H1 (cell line): ENCODE results near the gene FRMD4A. TPM values are rescaled to one million over a fixed set of nuclear protein-coding genes. Genes with fewer than 3 reads are reported as not detected.

Experiments
- CTCF ChIA-PET: fragments of 300-600 bp; sonication (Branson Sonifier 250); formaldehyde crosslinking; loops from one replicate; lab custom pipeline; 2021; ENCODE audit not compliant: partially characterized antibody; lab: Charles Lee
- POLR2A ChIA-PET: fragments of 300-600 bp; sonication (Branson Sonifier 250); formaldehyde crosslinking; loops from one replicate; lab custom pipeline; 2021; ENCODE audit warnings: inconsistent platforms; ENCODE audit not compliant: partially characterized antibody; lab: Charles Lee
- DNase-seq, 2 experiments: peaks; one replicate each; pipeline versions ENCODE4 v3.0.0 to v3.0.0-alpha.2; 2010 to 2022; ENCODE audit warnings: low spot score in 2 of 2, low read depth in 1 of 2, mixed read lengths in 1 of 2
- FAIRE-seq: peaks from 2 replicates; lab custom pipeline; 2011; peaks lifted over from hg19 to GRCh38; lab: Jason Lieb, UNC
- H2AFZ ChIP-seq: 2 replicates; pipeline ENCODE4 v1.8.1; 2012; ENCODE audit warnings: low read length, inconsistent platforms
- H2AK5ac ChIP-seq: 2 replicates; pipeline ENCODE4 v1.6.1; 2013; ENCODE audit warnings: low read depth, low read length
- H2BK120ac ChIP-seq: replicated peaks from 2 replicates; pipeline ENCODE3; 2013; ENCODE audit warnings: low read depth, low read length, inconsistent platforms
- H2BK12ac ChIP-seq: 2 replicates; pipeline ENCODE4 v1.6.1; 2013; ENCODE audit warnings: low read depth, low read length
- H2BK15ac ChIP-seq: 2 replicates; pipeline ENCODE4 v1.6.1; 2013; ENCODE audit warnings: low read length
- H2BK20ac ChIP-seq: 2 replicates; pipeline ENCODE4 v1.6.1; 2013; ENCODE audit warnings: low read length
- H2BK5ac ChIP-seq: 2 replicates; pipeline ENCODE4 v1.6.1; 2013; ENCODE audit warnings: low read depth, low read length
- H3K14ac ChIP-seq: 2 replicates; pipeline ENCODE4 v1.6.1; 2013; ENCODE audit warnings: inconsistent platforms; ENCODE audit not compliant: insufficient read length
- H3K18ac ChIP-seq: 2 replicates; pipeline ENCODE4 v1.6.1; 2013; ENCODE audit warnings: low read length; ENCODE audit errors: extremely low read depth
- H3K23ac ChIP-seq: 2 replicates; pipeline ENCODE4 v1.6.1; 2013; ENCODE audit warnings: inconsistent platforms; ENCODE audit not compliant: insufficient read length
- H3K23me2 ChIP-seq: 2 replicates; pipeline ENCODE4 v1.6.1; 2013; ENCODE audit warnings: low read depth, low read length
- H3K27ac ChIP-seq: 2 replicates; pipeline ENCODE4 v1.6.1; 2011; ENCODE audit warnings: low read depth, low read length, inconsistent platforms
- H3K27me3 ChIP-seq, 4 experiments: replicated peaks in 1 of 4; 1 replicate in 1 of 4; 2 replicates in 3 of 4; pipeline versions ENCODE4 v1.6.1 to v1.8.1; 2011 to 2013; ENCODE audit warnings: low read length in 3 of 4, mild to moderate bottlenecking in 3 of 4, inconsistent platforms in 2 of 4, mixed read lengths in 2 of 4, moderate library complexity in 1 of 4; ENCODE audit not compliant: control insufficient read depth in 3 of 4, insufficient read depth in 3 of 4; ENCODE audit errors: extremely low read depth in 1 of 4
- H3K36me3 ChIP-seq, 4 experiments: 2 replicates each; pipeline versions ENCODE4 v1.6.1 to v1.8.1; 2011 to 2013; ENCODE audit warnings: mild to moderate bottlenecking in 4 of 4, low read length in 3 of 4, moderate library complexity in 2 of 4, control low read depth in 1 of 4, inconsistent platforms in 1 of 4; ENCODE audit not compliant: insufficient read depth in 4 of 4, control insufficient read depth in 2 of 4
- H3K4ac ChIP-seq: replicated peaks from 2 replicates; pipeline ENCODE3; 2013; ENCODE audit warnings: low read length, low read depth, mixed read lengths, inconsistent platforms; ENCODE audit not compliant: insufficient read length
- H3K4me1 ChIP-seq, 4 experiments: replicated peaks in 1 of 4; 1 replicate in 1 of 4; 2 replicates in 3 of 4; pipeline versions ENCODE4 v1.6.1 to v1.8.1; 2011 to 2013; ENCODE audit warnings: low read length in 3 of 4, inconsistent platforms in 2 of 4, mixed read lengths in 1 of 4; ENCODE audit not compliant: insufficient read depth in 4 of 4, control insufficient read depth in 3 of 4
- H3K4me2 ChIP-seq, 2 experiments: 2 replicates each; pipeline versions ENCODE4 v1.6.1 to v1.8.1; 2011 to 2013; ENCODE audit warnings: low read depth in 2 of 2, low read length in 2 of 2, control low read depth in 1 of 2, inconsistent platforms in 1 of 2, mild to moderate bottlenecking in 1 of 2; ENCODE audit not compliant: insufficient read depth in 1 of 2
- H3K4me3 ChIP-seq, 4 experiments: fragments of 200-600, 300-600 bp in 1 of 4; sonication (generic), shearing (Covaris generic), sonication (Bioruptor Twin) in 1 of 4; 2 replicates each; pipeline versions ENCODE4 v1.5.1 to v1.8.1; 2011 to 2016; ENCODE audit warnings: low read length in 4 of 4, low read depth in 3 of 4, control low read depth in 2 of 4, inconsistent platforms in 2 of 4, mild to moderate bottlenecking in 2 of 4, mixed read lengths in 1 of 4, moderate library complexity in 1 of 4; ENCODE audit not compliant: insufficient read depth in 2 of 4; ENCODE audit errors: extremely low read depth in 1 of 4
- H3K56ac ChIP-seq: replicated peaks from 2 replicates; pipeline ENCODE3; 2013; ENCODE audit warnings: low read depth, mild to moderate bottlenecking, mixed read lengths, low read length, inconsistent platforms; ENCODE audit not compliant: insufficient read length
- H3K79me1 ChIP-seq: 2 replicates; pipeline ENCODE4 v1.6.1; 2013; ENCODE audit warnings: low read depth, low read length, control low read depth
- H3K79me2 ChIP-seq, 2 experiments: 2 replicates each; pipeline versions ENCODE4 v1.6.1 to v1.8.1; 2012 to 2013; ENCODE audit warnings: low read length in 2 of 2, mild to moderate bottlenecking in 2 of 2, inconsistent platforms in 1 of 2; ENCODE audit not compliant: insufficient read depth in 2 of 2, control insufficient read depth in 1 of 2
- H3K9ac ChIP-seq, 4 experiments: replicated peaks in 1 of 4; 1 replicate in 1 of 4; 2 replicates in 3 of 4; pipeline versions ENCODE4 v1.6.1 to v1.8.1; 2011 to 2013; ENCODE audit warnings: low read depth in 3 of 4, low read length in 3 of 4, control low read depth in 2 of 4, mild to moderate bottlenecking in 2 of 4, moderate library complexity in 2 of 4, inconsistent platforms in 1 of 4; ENCODE audit errors: extremely low read depth in 1 of 4
- H3K9me3 ChIP-seq, 2 experiments: 2 replicates each; pipeline versions ENCODE4 v1.6.1 to v1.8.1; 2012 to 2013; ENCODE audit warnings: mild to moderate bottlenecking in 2 of 2, moderate library complexity in 2 of 2, control low read depth in 1 of 2, inconsistent platforms in 1 of 2, low read depth in 1 of 2, low read length in 1 of 2, mixed read lengths in 1 of 2; ENCODE audit not compliant: insufficient read depth in 2 of 2
- H4K20me1 ChIP-seq, 2 experiments: replicated peaks in 1 of 2; 2 replicates each; pipeline versions ENCODE3 to v1.8.1; 2011 to 2013; ENCODE audit warnings: inconsistent platforms in 2 of 2, low read length in 2 of 2, mild to moderate bottlenecking in 1 of 2; ENCODE audit not compliant: insufficient read depth in 2 of 2, control insufficient read depth in 1 of 2
- H4K5ac ChIP-seq: 2 replicates; pipeline ENCODE4 v1.6.1; 2013; ENCODE audit warnings: low read length, low read depth, mixed read lengths, inconsistent platforms; ENCODE audit not compliant: insufficient read length
- H4K8ac ChIP-seq: 2 replicates; pipeline ENCODE4 v1.8.0; 2013; ENCODE audit warnings: mild to moderate bottlenecking, moderate library complexity, low read length, inconsistent platforms; ENCODE audit not compliant: insufficient read depth; ENCODE audit errors: extremely low read depth
- H4K91ac ChIP-seq: replicated peaks from 2 replicates; pipeline ENCODE3; 2013; ENCODE audit warnings: low read length, mixed read lengths, inconsistent platforms; ENCODE audit not compliant: insufficient read length
- HDAC2 ChIP-seq, 2 experiments: fragments of 300-600 bp in 1 of 2; sonication (generic) in 1 of 2; IDR thresholded peaks; 2 replicates each; pipeline ENCODE4 v1.6.1; 2011 to 2012; ENCODE audit warnings: low read depth in 2 of 2, low read length in 2 of 2, mild to moderate bottlenecking in 2 of 2, moderate library complexity in 2 of 2, borderline replicate concordance in 1 of 2, inconsistent platforms in 1 of 2
- JUN ChIP-seq: IDR thresholded peaks from 2 replicates; pipeline ENCODE4 v1.6.1; 2011; ENCODE audit warnings: low read depth, mild to moderate bottlenecking, improper control_type of control experiment, low read length
- POLR2A ChIP-seq, 2 experiments: IDR thresholded peaks; 1 replicate in 1 of 2; 2 replicates in 1 of 2; pipeline ENCODE4 v1.6.1; 2011; ENCODE audit warnings: low read depth in 2 of 2, low read length in 2 of 2, mild to moderate bottlenecking in 2 of 2; ENCODE audit errors: control extremely low read depth in 1 of 2
- RAD21 ChIP-seq, 2 experiments: IDR thresholded peaks in 1 of 2; conservative IDR thresholded peaks in 1 of 2; 2 replicates each; pipeline ENCODE4 v1.6.1; 2011; ENCODE audit warnings: low read depth in 2 of 2, low read length in 2 of 2, improper control_type of control experiment in 1 of 2, inconsistent platforms in 1 of 2, mild to moderate bottlenecking in 1 of 2, moderate library complexity in 1 of 2
- TAF7 ChIP-seq: optimal IDR thresholded peaks from 2 replicates; pipeline ENCODE3; 2011; ENCODE audit warnings: low read depth, mild to moderate bottlenecking, inconsistent platforms, low read length, moderate library complexity, borderline replicate concordance
- WGBS, 2 experiments: shearing (Covaris generic) in 1 of 2; methylation state at CpG; one replicate each; pipeline versions ENCODE4 v1.1.6 to v1.1.7; 2013 to 2015; ENCODE audit warnings: low lambda C conversion rate in 2 of 2, mixed read lengths in 2 of 2, inconsistent platforms in 1 of 2, low coverage in 1 of 2, missing lambda C conversion rate in 1 of 2; ENCODE audit not compliant: insufficient replicate concordance in 2 of 2, insufficient coverage in 1 of 2, insufficient read length in 1 of 2; ENCODE audit errors: extremely low coverage in 1 of 2, missing lambda C conversion rate in 1 of 2; 5-methylcytosine and 5-hydroxymethylcytosine counted together
- polyA plus RNA-seq, 7 experiments: library from polyadenylated mRNA; depleted of rRNA in 3 of 7; stranded (reverse) in 5 of 7; unstranded in 2 of 7; fragments of >200 nt in 5 of 7; fragments of 200-250 nt in 2 of 7; gene quantifications; 1 replicate in 5 of 7; 2 replicates in 1 of 7; 4 replicates in 1 of 7; pipeline versions ENCODE4 v1.2.1 to v1.2.3, GENCODE V29; 2011 to 2013; ENCODE audit warnings: missing spikeins in 2 of 7, mixed read lengths in 2 of 7
- total RNA-seq: library from RNA; stranded (reverse); fragmentation: NEBNext Ultra II Directional; extraction: Animal tissue kit (Norgen Biotek cat#: 25700); gene quantifications from 2 replicates; pipeline ENCODE4 v1.2.1, GENCODE V29; 2021
- TF ChIP-seq, protein P1 (sequence below): IDR thresholded peaks from 2 replicates; pipeline ENCODE4 v1.6.1; 2011; ENCODE audit warnings: low read length, improper control_type of control experiment
- TF ChIP-seq, protein P2 (sequence below), 3 experiments: IDR thresholded peaks; 1 replicate in 2 of 3; 2 replicates in 1 of 3; pipeline versions ENCODE4 v1.5.1 to v1.6.1; 2011; ENCODE audit warnings: low read length in 3 of 3, mild to moderate bottlenecking in 3 of 3, inconsistent platforms in 2 of 3, low read depth in 1 of 3, moderate library complexity in 1 of 3; ENCODE audit not compliant: insufficient read depth in 1 of 3; ENCODE audit errors: control extremely low read depth in 1 of 3

The FRMD4A gene
- total and polyA plus RNA-seq, 2 of the 8 experiments (the other 6 are each of a cell fraction or from before 2014, with no cell fraction given) = 38.6 to 39.6 TPM

DNA sequence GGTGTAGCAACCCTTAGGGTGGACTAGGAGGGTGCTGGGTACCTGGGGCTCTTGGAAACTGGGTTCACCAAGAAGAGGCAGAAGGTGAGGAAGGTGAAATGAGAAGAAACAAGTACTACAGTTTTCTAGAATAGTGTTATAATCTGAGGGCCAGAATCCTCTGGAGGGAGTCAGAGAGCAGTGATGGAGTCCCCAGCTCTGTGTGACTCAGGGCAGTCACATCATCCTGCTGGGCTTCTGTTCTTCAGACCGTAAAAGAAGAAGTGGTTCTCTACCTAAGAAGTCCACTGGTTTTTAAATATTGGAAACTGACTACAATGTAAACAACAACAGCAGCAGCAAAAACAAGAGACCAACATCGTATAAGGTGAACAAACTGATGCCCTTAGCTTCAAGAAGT, 546.7 kb downstream of the FRMD4A start:
- H3K4ac ChIP-seq = no peak overlapping the region
- H4K5ac ChIP-seq = no peak overlapping the region
- no peaks in the 10 kb centered on the region for H3K9me3 ChIP-seq
- H2AFZ ChIP-seq = no peak overlapping the region
- H4K20me1 ChIP-seq = no peaks in the 10 kb centered on the region
- H3K4me1 ChIP-seq = peaks cover 0 to 5% (median 2%) of the 10 kb centered on the region in 4 experiments; a peak in 3 of 7 replicates
- H2AK5ac ChIP-seq = no peak overlapping the region
- no peak overlapping the region for H2BK20ac ChIP-seq
- H3K4me2 ChIP-seq = no peak overlapping the region
- no peak overlapping the region for H3K23ac ChIP-seq
- no peak overlapping the region for H3K27ac ChIP-seq
- no peaks in the 10 kb centered on the region for H3K27me3 ChIP-seq
- H3K4me3 ChIP-seq = no peak overlapping the region
- H3K79me1 ChIP-seq = no peaks in the 10 kb centered on the region
- 78% methylated on average over 2 of the region's 2 CpGs; no CpG with 5 or more reads in 1 of the 2 experiments for WGBS, 2 experiments
- H3K56ac ChIP-seq = no peak overlapping the region
- DNase-seq (no peak), FAIRE-seq (peak; percentile 39)
- TF ChIP-seq JUN (no peak), RAD21 (IDR thresholded peaks at IDR 0.05 in 1 of 2, conservative IDR thresholded peaks at IDR 0.05 in 1 of 2; ENCODE audit: low read depth in 2 of 2, low read length in 2 of 2) (peak; percentile 69 to 75), HDAC2 (IDR thresholded peaks at IDR 0.05; ENCODE audit: borderline replicate concordance in 1 of 2, low read depth in 2 of 2, low read length in 2 of 2) (no peak), TAF7 (no peak), POLR2A (IDR thresholded peaks at IDR 0.05; ENCODE audit: control extremely low read depth in 1 of 2, low read depth in 2 of 2, low read length in 2 of 2) (no peak)
- TF ChIP-seq, protein P1, sequence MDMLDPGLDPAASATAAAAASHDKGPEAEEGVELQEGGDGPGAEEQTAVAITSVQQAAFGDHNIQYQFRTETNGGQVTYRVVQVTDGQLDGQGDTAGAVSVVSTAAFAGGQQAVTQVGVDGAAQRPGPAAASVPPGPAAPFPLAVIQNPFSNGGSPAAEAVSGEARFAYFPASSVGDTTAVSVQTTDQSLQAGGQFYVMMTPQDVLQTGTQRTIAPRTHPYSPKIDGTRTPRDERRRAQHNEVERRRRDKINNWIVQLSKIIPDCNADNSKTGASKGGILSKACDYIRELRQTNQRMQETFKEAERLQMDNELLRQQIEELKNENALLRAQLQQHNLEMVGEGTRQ = no peak
- TF ChIP-seq, protein P2, sequence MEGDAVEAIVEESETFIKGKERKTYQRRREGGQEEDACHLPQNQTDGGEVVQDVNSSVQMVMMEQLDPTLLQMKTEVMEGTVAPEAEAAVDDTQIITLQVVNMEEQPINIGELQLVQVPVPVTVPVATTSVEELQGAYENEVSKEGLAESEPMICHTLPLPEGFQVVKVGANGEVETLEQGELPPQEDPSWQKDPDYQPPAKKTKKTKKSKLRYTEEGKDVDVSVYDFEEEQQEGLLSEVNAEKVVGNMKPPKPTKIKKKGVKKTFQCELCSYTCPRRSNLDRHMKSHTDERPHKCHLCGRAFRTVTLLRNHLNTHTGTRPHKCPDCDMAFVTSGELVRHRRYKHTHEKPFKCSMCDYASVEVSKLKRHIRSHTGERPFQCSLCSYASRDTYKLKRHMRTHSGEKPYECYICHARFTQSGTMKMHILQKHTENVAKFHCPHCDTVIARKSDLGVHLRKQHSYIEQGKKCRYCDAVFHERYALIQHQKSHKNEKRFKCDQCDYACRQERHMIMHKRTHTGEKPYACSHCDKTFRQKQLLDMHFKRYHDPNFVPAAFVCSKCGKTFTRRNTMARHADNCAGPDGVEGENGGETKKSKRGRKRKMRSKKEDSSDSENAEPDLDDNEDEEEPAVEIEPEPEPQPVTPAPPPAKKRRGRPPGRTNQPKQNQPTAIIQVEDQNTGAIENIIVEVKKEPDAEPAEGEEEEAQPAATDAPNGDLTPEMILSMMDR (IDR thresholded peaks at IDR 0.05; ENCODE audit: control extremely low read depth in 1 of 3, insufficient read depth in 1 of 3, low read depth in 1 of 3, low read length in 3 of 3) = peak; percentile 28 to 57 (median 48)
- H3K79me2 ChIP-seq = no peaks in the 10 kb centered on the region
- H3K23me2 ChIP-seq = no peaks in the 10 kb centered on the region
- ChIA-PET POLR2A (no interaction called here), CTCF (interaction anchor here (0.6 to 3.8 kb wide), 25 partner anchors 12 to 706 kb away, joined by 3 to 15 read pairs (median 3); no protein-coding TSS in a partner anchor)
- no peak overlapping the region for H2BK12ac ChIP-seq
- H4K8ac ChIP-seq = no peak overlapping the region
- H2BK5ac ChIP-seq = no peak overlapping the region
- H3K14ac ChIP-seq = no peak overlapping the region
- no peak overlapping the region for H3K18ac ChIP-seq
- peaks cover 0 to 3% (median 0%) of the 10 kb centered on the region in 4 experiments; a peak in 2 of 8 replicates for H3K36me3 ChIP-seq
- H2BK15ac ChIP-seq = no peak overlapping the region
- H2BK120ac ChIP-seq = no peak overlapping the region
- H4K91ac ChIP-seq = no peak overlapping the region
- H3K9ac ChIP-seq = no peak overlapping the region
